Mucosa of rectum (tissue), 2 donors: ENCODE results near the gene SNAPC2.

Source experiments
- H3K27ac ChIP-seq, 2 donors: one replicate each; pipeline ENCODE4 v1.7.0; 2013; ENCODE audit warnings: inconsistent platforms in 2 of 2, low read depth in 2 of 2, low read length in 2 of 2
- H3K27me3 ChIP-seq, 2 donors: one replicate each; pipeline ENCODE4 v1.7.0; 2013; ENCODE audit warnings: low read length in 2 of 2; ENCODE audit not compliant: control insufficient read depth in 2 of 2, insufficient read depth in 2 of 2
- H3K36me3 ChIP-seq, 2 donors: one replicate each; pipeline ENCODE4 v1.7.0; 2013; ENCODE audit warnings: low read length in 2 of 2; ENCODE audit not compliant: control insufficient read depth in 2 of 2, insufficient read depth in 2 of 2
- H3K4me1 ChIP-seq, 2 donors: one replicate each; pipeline ENCODE4 v1.7.0; 2013; ENCODE audit warnings: low read length in 2 of 2, mild to moderate bottlenecking in 1 of 2; ENCODE audit not compliant: control insufficient read depth in 2 of 2, insufficient read depth in 2 of 2
- H3K4me3 ChIP-seq, 2 donors: one replicate each; pipeline ENCODE4 v1.7.0; 2013; ENCODE audit warnings: low read length in 2 of 2
- H3K9ac ChIP-seq, 2 donors: one replicate each; pipeline ENCODE4 v1.7.0; 2013; ENCODE audit warnings: low read length in 2 of 2, low read depth in 1 of 2, mild to moderate bottlenecking in 1 of 2
- H3K9me3 ChIP-seq, 2 donors: one replicate each; pipeline ENCODE4 v1.7.0; 2013; ENCODE audit warnings: low read length in 2 of 2; ENCODE audit not compliant: control insufficient read depth in 2 of 2
- donor health status: healthy.
- donor health status: Normal muscosa, but diverticular disease.

Gene SNAPC2

GRCh38 chr19:7909471-7910067 lies 10.6 kb upstream of the SNAPC2 start:
- Histone ChIP-seq H3K4me3 (no peak overlapping the region), H3K9ac (no peak overlapping the region), H3K27me3 (peaks cover 1 to 2% of the 10 kb centered on the region in 2 donors), H3K27ac (no peak overlapping the region), H3K9me3 (no peaks in the 10 kb centered on the region), H3K4me1 (peaks cover 7% of the 10 kb centered on the region in 2 donors), H3K36me3 (peaks cover 24 to 30% of the 10 kb centered on the region in 2 donors)

GRCh38 chr19:7910321-7911161 lies 9.6 kb upstream of the SNAPC2 start:
- peaks cover 24 to 30% of the 10 kb centered on the region in 2 donors for H3K36me3 ChIP-seq
- no peak overlapping the region for H3K4me3 ChIP-seq
- no peak overlapping the region for H3K9ac ChIP-seq
- no peaks in the 10 kb centered on the region for H3K4me1 ChIP-seq
- peaks cover 7 to 8% of the 10 kb centered on the region in 2 donors for H3K27me3 ChIP-seq
- no peak overlapping the region for H3K27ac ChIP-seq
- no peaks in the 10 kb centered on the region for H3K9me3 ChIP-seq

- peaks cover 13 to 14% of the 10 kb centered on the region in 2 donors for H3K27me3 ChIP-seq
- no peak overlapping the region for H3K27ac ChIP-seq
- no peak overlapping the region for H3K9ac ChIP-seq
- H3K9me3 ChIP-seq, result no peaks in the 10 kb centered on the region
- H3K4me3 ChIP-seq, result no peak overlapping the region
- peaks cover 24 to 30% of the 10 kb centered on the region in 2 donors for H3K36me3 ChIP-seq
- peaks cover 3 to 4% of the 10 kb centered on the region in 2 donors for H3K4me1 ChIP-seq
Observed at GRCh38 chr19:7911508-7912143, 8.5 kb upstream of the SNAPC2 start.

- Histone ChIP-seq H3K27me3 (peaks cover 16 to 17% of the 10 kb centered on the region in 2 donors), H3K9me3 (no peaks in the 10 kb centered on the region), H3K9ac (no peak overlapping the region), H3K4me1 (peaks cover 5 to 6% of the 10 kb centered on the region in 2 donors), H3K27ac (no peak overlapping the region), H3K4me3 (no peak overlapping the region), H3K36me3 (peaks cover 24 to 30% of the 10 kb centered on the region in 2 donors)
Observed at GRCh38 chr19:7912144-7912696, 7.9 kb upstream of the SNAPC2 start.

- peaks cover 17 to 20% of the 10 kb centered on the region in 2 donors for H3K27me3 ChIP-seq
- no peaks in the 10 kb centered on the region for H3K9me3 ChIP-seq
- no peak overlapping the region for H3K27ac ChIP-seq
- no peak overlapping the region for H3K9ac ChIP-seq
- H3K4me3 ChIP-seq, result no peak overlapping the region
- peaks cover 24 to 30% of the 10 kb centered on the region in 2 donors for H3K36me3 ChIP-seq
- peaks cover 8 to 10% of the 10 kb centered on the region in 2 donors for H3K4me1 ChIP-seq
Observed at GRCh38 chr19:7912697-7913564, 7.2 kb upstream of the SNAPC2 start.

GRCh38 chr19:7913652-7914051 lies 6.5 kb upstream of the SNAPC2 start:
- Histone ChIP-seq H3K27me3 (peaks cover 21% of the 10 kb centered on the region in 2 donors), H3K9me3 (no peaks in the 10 kb centered on the region), H3K36me3 (peaks cover 24 to 30% of the 10 kb centered on the region in 2 donors), H3K4me3 (no peak overlapping the region), H3K27ac (no peak overlapping the region), H3K4me1 (peaks cover 9 to 12% of the 10 kb centered on the region in 2 donors), H3K9ac (no peak overlapping the region)

GRCh38 chr19:7914099-7914498 lies 6.0 kb upstream of the SNAPC2 start:
- H3K4me3 ChIP-seq, result no peak overlapping the region
- H3K36me3 ChIP-seq, result peaks cover 24 to 29% of the 10 kb centered on the region in 2 donors
- H3K4me1 ChIP-seq, result peaks cover 10 to 16% of the 10 kb centered on the region in 2 donors
- H3K9me3 ChIP-seq, result no peaks in the 10 kb centered on the region
- peaks cover 23 to 26% of the 10 kb centered on the region in 2 donors for H3K27me3 ChIP-seq
- H3K27ac ChIP-seq, result no peak overlapping the region
- no peak overlapping the region for H3K9ac ChIP-seq

GRCh38 chr19:7914598-7915045 lies 5.5 kb upstream of the SNAPC2 start, which contains the start of gene TGFBR3L:
Gene TGFBR3L (plus strand): TSS chr19:7914830.
- H3K4me1 ChIP-seq, result peaks cover 12 to 19% of the 10 kb centered on the region in 2 donors
- no peak within 1 kb of the TSS for H3K27ac ChIP-seq
- H3K27me3 ChIP-seq, result peaks cover 23 to 26% of the 10 kb centered on the region in 2 donors
- peaks cover 24 to 26% of the 10 kb centered on the region in 2 donors for H3K36me3 ChIP-seq
- H3K9ac ChIP-seq, result no peak within 1 kb of the TSS
- no peaks in the 10 kb centered on the region for H3K9me3 ChIP-seq
- H3K4me3 ChIP-seq, result no peak within 1 kb of the TSS
